Measurements from ENCODE around the gene PYGO1. TPM values are rescaled to one million over a fixed set of nuclear protein-coding genes. Genes with fewer than 3 reads are reported as not detected.

PYGO1 gene
- total RNA-seq, 2 experiments from 2014 or later, result not detected

GRCh38 chr15:55518009-55518408, 70.1 kb downstream of the PYGO1 start:
- H3K27ac ChIP-seq (ENCODE audit: low read depth, low read length, poor library complexity, severe bottlenecking), result no peak overlapping the region
- no peaks in the 10 kb centered on the region for H3K4me1 ChIP-seq (ENCODE audit: insufficient read depth, low read length, poor library complexity, severe bottlenecking)
- TF ChIP-seq EZH2phosphoT487 (IDR thresholded peaks at IDR 0.05; ENCODE audit: borderline replicate concordance, low read depth, low read length), result no peak
- no peaks in the 10 kb centered on the region for H4K20me1 ChIP-seq (ENCODE audit: insufficient read depth, low read length)
- no peak overlapping the region for H3K4me2 ChIP-seq (ENCODE audit: low read length)
- H2AFZ ChIP-seq (ENCODE audit: low read length), result no peak overlapping the region
- no peak overlapping the region for H3K4me3 ChIP-seq (ENCODE audit: low read depth, low read length, poor library complexity, severe bottlenecking)
- ChIA-PET POLR2A (no interaction called here), CTCF (ENCODE audit: unreplicated experiment) (no interaction called here)
- no peaks in the 10 kb centered on the region for H3K36me3 ChIP-seq (ENCODE audit: insufficient read depth, low read length)
- no peaks in the 10 kb centered on the region for H3K79me2 ChIP-seq (ENCODE audit: insufficient read depth, low read depth, low read length)
- H3K9me2 ChIP-seq (ENCODE audit: insufficient read depth, low read length), result no peaks in the 10 kb centered on the region
- no peaks in the 10 kb centered on the region for H3K9me3 ChIP-seq (ENCODE audit: low read length)
- no TSS peak for BruUV-seq (replicated peaks)
- intact Hi-C loops (cut with micrococcal nuclease; ENCODE audit: unreplicated experiment), result no loop called here
- no peak for DNase-seq (ENCODE audit: low spot score)

GRCh38 chr15:55515991-55516776, 72.0 kb downstream of the PYGO1 start:
- Histone ChIP-seq H3K27ac (ENCODE audit: low read depth, low read length, poor library complexity, severe bottlenecking) (no peak overlapping the region), H4K20me1 (ENCODE audit: insufficient read depth, low read length) (no peaks in the 10 kb centered on the region), H2AFZ (ENCODE audit: low read length) (no peak overlapping the region), H3K9me3 (ENCODE audit: low read length) (no peaks in the 10 kb centered on the region), H3K9me2 (ENCODE audit: insufficient read depth, low read length) (no peaks in the 10 kb centered on the region), H3K79me2 (ENCODE audit: insufficient read depth, low read depth, low read length) (no peaks in the 10 kb centered on the region), H3K4me2 (ENCODE audit: low read length) (no peak overlapping the region), H3K36me3 (ENCODE audit: insufficient read depth, low read length) (no peaks in the 10 kb centered on the region), H3K4me3 (ENCODE audit: low read depth, low read length, poor library complexity, severe bottlenecking) (no peak overlapping the region), H3K4me1 (ENCODE audit: insufficient read depth, low read length, poor library complexity, severe bottlenecking) (no peaks in the 10 kb centered on the region)
- ChIA-PET POLR2A (no interaction called here), CTCF (ENCODE audit: unreplicated experiment) (no interaction called here)
- no peak for DNase-seq (ENCODE audit: low spot score)
- intact Hi-C loops (cut with micrococcal nuclease; ENCODE audit: unreplicated experiment), result no loop called here
- TF ChIP-seq CTCF (conservative IDR thresholded peaks at IDR 0.05; ENCODE audit: low read length) (no peak), EZH2phosphoT487 (IDR thresholded peaks at IDR 0.05; ENCODE audit: borderline replicate concordance, low read depth, low read length) (no peak)
- BruUV-seq (replicated peaks), result no TSS peak

GRCh38 chr15:55515491-55515890, 72.7 kb downstream of the PYGO1 start:
- POLR2A ChIA-PET, result no interaction called here
- no peak overlapping the region for H3K4me2 ChIP-seq (ENCODE audit: low read length)
- no peaks in the 10 kb centered on the region for H3K9me2 ChIP-seq (ENCODE audit: insufficient read depth, low read length)
- no peaks in the 10 kb centered on the region for H3K9me3 ChIP-seq (ENCODE audit: low read length)
- H3K79me2 ChIP-seq (ENCODE audit: insufficient read depth, low read depth, low read length), result no peaks in the 10 kb centered on the region
- H3K36me3 ChIP-seq (ENCODE audit: insufficient read depth, low read length), result no peaks in the 10 kb centered on the region
- BruUV-seq (replicated peaks), result no TSS peak
- H4K20me1 ChIP-seq (ENCODE audit: insufficient read depth, low read length), result no peaks in the 10 kb centered on the region
- no peaks in the 10 kb centered on the region for H3K4me1 ChIP-seq (ENCODE audit: insufficient read depth, low read length, poor library complexity, severe bottlenecking)
- no peak for TF ChIP-seq EZH2phosphoT487 (IDR thresholded peaks at IDR 0.05; ENCODE audit: borderline replicate concordance, low read depth, low read length)
- TF ChIP-seq CTCF (conservative IDR thresholded peaks at IDR 0.05; ENCODE audit: low read length), result no peak
- no peak overlapping the region for H3K27ac ChIP-seq (ENCODE audit: low read depth, low read length, poor library complexity, severe bottlenecking)
- H3K4me3 ChIP-seq (ENCODE audit: low read depth, low read length, poor library complexity, severe bottlenecking), result no peak overlapping the region
- no peak for DNase-seq (ENCODE audit: low spot score)
- CTCF ChIA-PET (ENCODE audit: unreplicated experiment), result no interaction called here
- no peak overlapping the region for H2AFZ ChIP-seq (ENCODE audit: low read length)
- intact Hi-C loops (cut with micrococcal nuclease; ENCODE audit: unreplicated experiment), result no loop called here

Measured in OCI-LY7 (cell line).